CD4-positive, CD25-positive, alpha-beta regulatory T cell (primary cell): ENCODE data around the gene SH3BP1. TPM values are rescaled to one million over a fixed set of nuclear protein-coding genes. Genes with fewer than 3 reads are reported as not detected.

ENCODE experiments used
- ATAC-seq, 2 donors: fragments of 150-1000 bp; cut with Tn5 transposase; one replicate each; pipeline ENCODE4 v1.10.0; 2021; ENCODE audit warnings: low read depth in 2 of 2, moderate number of reproducible peaks in 2 of 2, moderate library complexity in 1 of 2
- DNase-seq, 3 donors: peaks; one replicate each; pipeline versions ENCODE4 v3.0.0 to v3.0.0-alpha.2; 2012 to 2022; ENCODE audit warnings: mixed read lengths in 1 of 3
- H3K27ac ChIP-seq: one replicate; pipeline ENCODE4 v1.7.0; 2013; ENCODE audit warnings: mild to moderate bottlenecking, low read length; ENCODE audit not compliant: insufficient read depth, poor library complexity, severe bottlenecking
- H3K27me3 ChIP-seq: one replicate; pipeline ENCODE4 v1.7.0; 2013; ENCODE audit warnings: low read length; ENCODE audit not compliant: control insufficient read depth, insufficient read depth
- H3K36me3 ChIP-seq: one replicate; pipeline ENCODE4 v1.7.0; 2013; ENCODE audit warnings: mild to moderate bottlenecking, low read length, moderate library complexity; ENCODE audit not compliant: control insufficient read depth, insufficient read depth
- H3K4me1 ChIP-seq: 2 replicates; pipeline ENCODE4 v1.7.0; 2013; ENCODE audit warnings: mild to moderate bottlenecking, low read length; ENCODE audit not compliant: insufficient read depth, control insufficient read depth, poor library complexity, severe bottlenecking
- H3K4me3 ChIP-seq: one replicate; pipeline ENCODE4 v1.7.0; 2013; ENCODE audit warnings: low read depth, mild to moderate bottlenecking, low read length, moderate library complexity
- H3K9me3 ChIP-seq, 2 experiments: 1 replicate in 1 of 2; 2 replicates in 1 of 2; pipeline ENCODE4 v1.7.0; 2013; ENCODE audit warnings: low read length in 2 of 2, mild to moderate bottlenecking in 1 of 2, moderate library complexity in 1 of 2; ENCODE audit not compliant: control insufficient read depth in 2 of 2
- H3K27ac Mint-ChIP-seq, 3 donors: one replicate each; pipeline ENCODE4 v1.8.0; 2020 to 2022; ENCODE audit warnings: mild to moderate bottlenecking in 3 of 3, mixed read lengths in 3 of 3, moderate library complexity in 2 of 3
- H3K27me3 Mint-ChIP-seq: one replicate; pipeline ENCODE4 v1.8.0; 2022; ENCODE audit warnings: mild to moderate bottlenecking, mixed read lengths
- H3K36me3 Mint-ChIP-seq: one replicate; pipeline ENCODE4 v1.8.0; 2020; ENCODE audit warnings: mixed read lengths
- H3K4me1 Mint-ChIP-seq, 4 donors: one replicate each; pipeline ENCODE4 v1.8.0; 2020 to 2022; ENCODE audit warnings: mixed read lengths in 4 of 4, mild to moderate bottlenecking in 1 of 4
- H3K4me3 Mint-ChIP-seq, 4 donors: one replicate each; pipeline ENCODE4 v1.8.0; 2020 to 2022; ENCODE audit warnings: mild to moderate bottlenecking in 4 of 4, mixed read lengths in 4 of 4, moderate library complexity in 3 of 4
- H3K9me3 Mint-ChIP-seq, 7 donors: one replicate each; pipeline ENCODE4 v1.8.0; 2020 to 2022; ENCODE audit warnings: mixed read lengths in 7 of 7, mild to moderate bottlenecking in 3 of 7, moderate library complexity in 2 of 7
- polyA plus RNA-seq, 4 donors: library from polyadenylated mRNA; unstranded; fragments of 300-500 nt; fragmentation: Illumina TruSeq; gene quantifications; one replicate each; pipeline ENCODE4 v1.2.3, GENCODE V29; 2021
- total RNA-seq: library from RNA; stranded (reverse); gene quantifications from one replicate; pipeline ENCODE4 v1.2.3, GENCODE V29; 2022

Gene SH3BP1
- total and polyA plus RNA-seq, 5 donors from 2014 or later: 10.1 to 126 (median 17.2) TPM

GRCh38 chr22:37678372-37678771, 38.9 kb downstream of the SH3BP1 start:
- no peaks in the 10 kb centered on the region for H3K36me3 ChIP-seq
- no peaks in the 10 kb centered on the region for H3K9me3 ChIP-seq
- Mint-ChIP-seq H3K4me3 (no peak overlapping the region), H3K4me1 (peaks cover 0 to 55% (median 19%) of the 10 kb centered on the region in 4 donors), H3K9me3 (no peaks in the 10 kb centered on the region), H3K27me3 (no peaks in the 10 kb centered on the region), H3K36me3 (no peaks in the 10 kb centered on the region), H3K27ac (no peak overlapping the region)
- DNase-seq: no peak
- no peak overlapping the region for H3K4me3 ChIP-seq
- H3K27me3 ChIP-seq: no peaks in the 10 kb centered on the region
- ATAC-seq: no peak
- H3K27ac ChIP-seq: peak overlapping the region; percentile 97
- peaks cover 55% of the 10 kb centered on the region for H3K4me1 ChIP-seq

GRCh38 chr22:37679670-37680069, 40.2 kb downstream of the SH3BP1 start:
- Mint-ChIP-seq H3K27me3 (no peaks in the 10 kb centered on the region), H3K9me3 (no peaks in the 10 kb centered on the region), H3K4me1 (peaks cover 0 to 43% (median 13%) of the 10 kb centered on the region in 4 donors), H3K4me3 (peak overlapping the region in 2 of 4 donors; percentile 39 to 41), H3K27ac (peak overlapping the region; percentile 43 to 88 (median 60)), H3K36me3 (no peaks in the 10 kb centered on the region)
- ATAC-seq (no peak), DNase-seq (no peak)
- Histone ChIP-seq H3K27me3 (no peaks in the 10 kb centered on the region), H3K4me1 (peaks cover 45% of the 10 kb centered on the region), H3K27ac (no peak overlapping the region), H3K9me3 (no peaks in the 10 kb centered on the region), H3K36me3 (no peaks in the 10 kb centered on the region), H3K4me3 (no peak overlapping the region)

- Histone ChIP-seq H3K9me3 (no peaks in the 10 kb centered on the region), H3K4me1 (peaks cover 38% of the 10 kb centered on the region), H3K27ac (no peak overlapping the region), H3K36me3 (no peaks in the 10 kb centered on the region), H3K27me3 (no peaks in the 10 kb centered on the region), H3K4me3 (no peak overlapping the region)
- Mint-ChIP-seq H3K9me3 (no peaks in the 10 kb centered on the region), H3K4me1 (peaks cover 0 to 37% (median 13%) of the 10 kb centered on the region in 4 donors), H3K36me3 (no peaks in the 10 kb centered on the region), H3K27me3 (no peaks in the 10 kb centered on the region), H3K4me3 (peak overlapping the region in 2 of 4 donors; percentile 11 to 80), H3K27ac (peak overlapping the region; percentile 36 to 60 (median 52))
- DNase-seq (no peak), ATAC-seq (no peak)
Observed at GRCh38 chr22:37680191-37680851, 40.9 kb downstream of the SH3BP1 start.

- Mint-ChIP-seq H3K9me3 (no peaks in the 10 kb centered on the region), H3K4me3 (peak overlapping the region in 2 of 4 donors; percentile 1 to 80), H3K36me3 (no peaks in the 10 kb centered on the region), H3K27me3 (peaks cover 4% of the 10 kb centered on the region), H3K27ac (peak overlapping the region; percentile 60 to 85 (median 64)), H3K4me1 (peaks cover 2 to 32% (median 15%) of the 10 kb centered on the region in 4 donors)
- H3K9me3 ChIP-seq: no peaks in the 10 kb centered on the region
- H3K4me1 ChIP-seq: peaks cover 37% of the 10 kb centered on the region
- H3K27ac ChIP-seq: no peak overlapping the region
- no peaks in the 10 kb centered on the region for H3K36me3 ChIP-seq
- H3K27me3 ChIP-seq: no peaks in the 10 kb centered on the region
- no peak overlapping the region for H3K4me3 ChIP-seq
- DNase-seq (no peak), ATAC-seq (no peak)
Observed at GRCh38 chr22:37681001-37681424, 41.5 kb downstream of the SH3BP1 start.

GRCh38 chr22:37681556-37682049, 42.1 kb downstream of the SH3BP1 start:
- H3K4me3 ChIP-seq: no peak overlapping the region
- ATAC-seq (peak; percentile 9 to 11), DNase-seq (peak; percentile 62 to 80 (median 75))
- no peaks in the 10 kb centered on the region for H3K27me3 ChIP-seq
- H3K4me3 Mint-ChIP-seq: peak overlapping the region in 2 of 4 donors; percentile 1 to 80
- H3K36me3 Mint-ChIP-seq: no peaks in the 10 kb centered on the region
- H3K27ac Mint-ChIP-seq: peak overlapping the region in 2 of 3 donors; percentile 64 to 85
- no peaks in the 10 kb centered on the region for H3K9me3 Mint-ChIP-seq
- no peaks in the 10 kb centered on the region for H3K36me3 ChIP-seq
- H3K4me1 ChIP-seq: peaks cover 32% of the 10 kb centered on the region
- no peak overlapping the region for H3K27ac ChIP-seq
- H3K27me3 Mint-ChIP-seq: peaks cover 4% of the 10 kb centered on the region
- no peaks in the 10 kb centered on the region for H3K9me3 ChIP-seq
- H3K4me1 Mint-ChIP-seq: peaks cover 4 to 33% (median 18%) of the 10 kb centered on the region in 4 donors

GRCh38 chr22:37684803-37685615, 45.5 kb downstream of the SH3BP1 start:
- H3K4me1 ChIP-seq: peaks cover 30% of the 10 kb centered on the region
- peak overlapping the region in 1 of 3 donors; percentile 96 for H3K27ac Mint-ChIP-seq
- no peak overlapping the region for H3K27ac ChIP-seq
- no peaks in the 10 kb centered on the region for H3K27me3 ChIP-seq
- DNase-seq (no peak), ATAC-seq (no peak)
- H3K9me3 ChIP-seq: no peaks in the 10 kb centered on the region
- H3K36me3 Mint-ChIP-seq: peaks cover 6% of the 10 kb centered on the region
- H3K27me3 Mint-ChIP-seq: peaks cover 4% of the 10 kb centered on the region
- peaks cover 17% of the 10 kb centered on the region for H3K36me3 ChIP-seq
- H3K9me3 Mint-ChIP-seq: no peaks in the 10 kb centered on the region
- H3K4me3 ChIP-seq: no peak overlapping the region
- H3K4me3 Mint-ChIP-seq: peak overlapping the region; percentile 92 to 97 (median 96)
- peaks cover 4 to 38% (median 27%) of the 10 kb centered on the region in 4 donors for H3K4me1 Mint-ChIP-seq

GRCh38 chr22:37686002-37686982, 46.8 kb downstream of the SH3BP1 start, which contains the start of gene NOL12:
Gene NOL12 (plus strand): TSS chr22:37686343. CDS start chr22:37686393, 50 bp downstream.
- DNase-seq: peak; percentile 64 to 91 (median 80)
- Histone ChIP-seq H3K27me3 (no peaks in the 10 kb centered on the region), H3K27ac (peak within 1 kb of the TSS; percentile 77), H3K4me1 (peaks cover 27% of the 10 kb centered on the region), H3K9me3 (no peaks in the 10 kb centered on the region), H3K36me3 (peaks cover 28% of the 10 kb centered on the region), H3K4me3 (peak within 1 kb of the TSS; percentile 91)
- Mint-ChIP-seq H3K4me3 (peak within 1 kb of the TSS; percentile 92 to 97 (median 96)), H3K4me1 (peaks cover 4 to 34% (median 22%) of the 10 kb centered on the region in 4 donors), H3K36me3 (peaks cover 13% of the 10 kb centered on the region), H3K9me3 (no peaks in the 10 kb centered on the region), H3K27me3 (peaks cover 4% of the 10 kb centered on the region), H3K27ac (peak within 1 kb of the TSS; percentile 95 to 96 (median 95))
- ATAC-seq: peak; percentile 88 to 89
